Activated effector memory CD4-positive, alpha-beta T cell treated with anti-CD3 and anti-CD28 coated beads, Interleukin-2, amount 50 U/mL, for 16 hours (primary cell): ENCODE measurements around the gene RNPS1.
A peak's percentile ranks its signal among the peaks of the same experiment; 100 is the strongest.

Source experiments
- DNase-seq: peaks from one replicate; pipeline ENCODE4 v3.0.0-alpha.2; 2020

RNPS1 gene

GRCh38 chr16:2210386-2211365 lies 57.2 kb downstream of the RNPS1 start, which contains the start of gene BRICD5:
BRICD5 (minus strand) TSS chr16:2210863; CDS start chr16:2210833, 30 bp downstream.
- DNase-seq: no peak

GRCh38 chr16:2210009-2210332 lies 58.0 kb downstream of the RNPS1 start:
- DNase-seq: no peak

- DNase-seq: no peak
Observed at GRCh38 chr16:2209258-2210008, 58.5 kb downstream of the RNPS1 start.

GRCh38 chr16:2208772-2209171 lies 59.2 kb downstream of the RNPS1 start:
- DNase-seq: no peak

GRCh38 chr16:2208308-2208707 lies 59.6 kb downstream of the RNPS1 start:
- no peak for DNase-seq

GRCh38 chr16:2207872-2208271 lies 60.1 kb downstream of the RNPS1 start:
- DNase-seq: no peak

- DNase-seq: no peak
Observed at GRCh38 chr16:2206780-2207433, 61.0 kb downstream of the RNPS1 start.

- no peak for DNase-seq
Observed at GRCh38 chr16:2206420-2206779, 61.5 kb downstream of the RNPS1 start.

- DNase-seq: no peak
Observed at GRCh38 chr16:2205967-2206313, 62.0 kb downstream of the RNPS1 start.

- DNase-seq: peak; percentile 96
Observed at GRCh38 chr16:2205104-2205966, 62.6 kb downstream of the RNPS1 start, which contains the start of gene MLST8. MLST8 (plus strand) TSS chr16:2205454; CDS start chr16:2206086, 632 bp downstream.

- no peak for DNase-seq
Observed at GRCh38 chr16:2204416-2205103, 63.4 kb downstream of the RNPS1 start.
